ENCODE data around the gene ANAPC13. TPM values are rescaled to one million over a fixed set of nuclear protein-coding genes. Genes with fewer than 3 reads are reported as not detected.

ANAPC13 gene
- total RNA-seq, 1 donor from 2014 or later: 76.4 TPM

DNA sequence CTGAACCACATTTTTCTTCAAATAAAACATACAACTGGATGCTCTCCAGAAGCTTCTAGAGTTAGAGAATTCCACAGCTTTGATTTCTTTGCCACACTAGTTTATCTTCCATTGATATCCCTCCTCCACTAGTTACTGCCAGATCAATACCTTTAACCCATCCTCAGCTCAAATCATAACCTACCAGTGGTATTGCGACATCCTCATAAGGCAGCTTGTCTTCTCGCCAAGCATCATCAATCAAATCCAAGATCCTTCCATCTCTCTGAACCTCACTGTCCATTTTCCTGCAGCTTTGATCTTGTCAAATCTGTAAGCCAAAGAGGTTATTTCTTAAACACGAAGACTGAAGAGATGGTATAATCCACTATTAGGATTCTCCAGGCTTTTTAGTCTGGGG, 3.2 kb downstream of the ANAPC13 start:
- no peak for DNase-seq
- intact Hi-C loops (cut with micrococcal nuclease): no loop called here
- Histone ChIP-seq H3K4me1 (peaks cover 74% of the 10 kb centered on the region), H3K9me3 (replicated peaks) (no peaks in the 10 kb centered on the region), H3K27me3 (ENCODE audit: low read depth) (no peaks in the 10 kb centered on the region), H3K27ac (replicated peaks) (peak overlapping the region; percentile 63), H3K4me3 (no peak overlapping the region), H3K36me3 (peaks cover 37% of the 10 kb centered on the region)
- TF ChIP-seq, protein P1, sequence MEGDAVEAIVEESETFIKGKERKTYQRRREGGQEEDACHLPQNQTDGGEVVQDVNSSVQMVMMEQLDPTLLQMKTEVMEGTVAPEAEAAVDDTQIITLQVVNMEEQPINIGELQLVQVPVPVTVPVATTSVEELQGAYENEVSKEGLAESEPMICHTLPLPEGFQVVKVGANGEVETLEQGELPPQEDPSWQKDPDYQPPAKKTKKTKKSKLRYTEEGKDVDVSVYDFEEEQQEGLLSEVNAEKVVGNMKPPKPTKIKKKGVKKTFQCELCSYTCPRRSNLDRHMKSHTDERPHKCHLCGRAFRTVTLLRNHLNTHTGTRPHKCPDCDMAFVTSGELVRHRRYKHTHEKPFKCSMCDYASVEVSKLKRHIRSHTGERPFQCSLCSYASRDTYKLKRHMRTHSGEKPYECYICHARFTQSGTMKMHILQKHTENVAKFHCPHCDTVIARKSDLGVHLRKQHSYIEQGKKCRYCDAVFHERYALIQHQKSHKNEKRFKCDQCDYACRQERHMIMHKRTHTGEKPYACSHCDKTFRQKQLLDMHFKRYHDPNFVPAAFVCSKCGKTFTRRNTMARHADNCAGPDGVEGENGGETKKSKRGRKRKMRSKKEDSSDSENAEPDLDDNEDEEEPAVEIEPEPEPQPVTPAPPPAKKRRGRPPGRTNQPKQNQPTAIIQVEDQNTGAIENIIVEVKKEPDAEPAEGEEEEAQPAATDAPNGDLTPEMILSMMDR (IDR thresholded peaks at IDR 0.05; ENCODE audit: borderline replicate concordance): no peak

DNA sequence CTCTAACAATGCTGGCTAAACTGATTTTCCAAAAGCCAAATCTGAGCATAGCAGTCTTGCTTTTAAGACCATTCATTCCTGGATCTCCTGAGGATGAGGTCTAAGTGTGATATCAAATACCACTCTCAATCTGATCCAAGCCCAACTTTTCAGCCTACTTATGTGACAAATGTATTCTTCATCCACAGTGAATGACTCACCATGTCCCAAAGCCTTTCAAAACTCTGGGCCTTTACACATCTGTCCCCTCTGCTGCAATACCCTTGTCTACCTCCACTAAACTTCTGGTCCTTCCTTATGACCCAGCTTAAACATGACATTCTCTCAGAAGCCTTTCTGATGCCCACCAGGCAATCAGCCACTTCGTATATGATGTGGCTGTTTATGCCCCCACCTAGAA, 4.6 kb downstream of the ANAPC13 start:
- no peak for DNase-seq
- no peaks in the 10 kb centered on the region for H3K9me3 ChIP-seq (replicated peaks)
- no peak overlapping the region for H3K4me3 ChIP-seq
- TF ChIP-seq, protein P1 (IDR thresholded peaks at IDR 0.05; ENCODE audit: borderline replicate concordance): no peak
- intact Hi-C loops (cut with micrococcal nuclease): no loop called here
- no peak overlapping the region for H3K27ac ChIP-seq (replicated peaks)
- H3K36me3 ChIP-seq: peaks cover 51% of the 10 kb centered on the region
- peaks cover 72% of the 10 kb centered on the region for H3K4me1 ChIP-seq
- no peaks in the 10 kb centered on the region for H3K27me3 ChIP-seq (ENCODE audit: low read depth)

DNA sequence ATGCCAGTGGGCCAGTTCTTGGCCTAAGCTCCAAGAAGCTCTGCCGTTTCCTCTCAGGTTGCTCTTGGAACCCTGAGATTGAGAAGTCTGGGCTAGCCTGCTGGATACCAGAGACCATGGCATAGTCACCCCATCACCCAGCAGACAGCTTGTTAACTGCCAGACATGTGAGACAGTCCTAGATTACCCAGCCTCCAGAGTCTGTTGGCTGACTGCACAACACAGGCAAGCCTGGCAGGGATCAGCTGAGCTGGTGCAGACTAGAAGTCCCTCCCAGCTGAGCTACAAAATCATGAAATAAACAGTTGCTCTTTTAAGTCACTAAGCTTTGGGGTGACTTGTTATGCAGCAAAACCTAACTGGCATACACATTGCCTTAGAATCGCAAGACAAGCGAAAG, 5.2 kb downstream of the ANAPC13 start:
- H3K27me3 ChIP-seq (ENCODE audit: low read depth): no peaks in the 10 kb centered on the region
- peak overlapping the region; percentile 47 for H3K27ac ChIP-seq (replicated peaks)
- peaks cover 75% of the 10 kb centered on the region for H3K4me1 ChIP-seq
- H3K36me3 ChIP-seq: peaks cover 52% of the 10 kb centered on the region
- intact Hi-C loops (cut with micrococcal nuclease): no loop called here
- DNase-seq: no peak
- no peaks in the 10 kb centered on the region for H3K9me3 ChIP-seq (replicated peaks)
- H3K4me3 ChIP-seq: no peak overlapping the region
- TF ChIP-seq, protein P1 (IDR thresholded peaks at IDR 0.05; ENCODE audit: borderline replicate concordance): no peak

DNA sequence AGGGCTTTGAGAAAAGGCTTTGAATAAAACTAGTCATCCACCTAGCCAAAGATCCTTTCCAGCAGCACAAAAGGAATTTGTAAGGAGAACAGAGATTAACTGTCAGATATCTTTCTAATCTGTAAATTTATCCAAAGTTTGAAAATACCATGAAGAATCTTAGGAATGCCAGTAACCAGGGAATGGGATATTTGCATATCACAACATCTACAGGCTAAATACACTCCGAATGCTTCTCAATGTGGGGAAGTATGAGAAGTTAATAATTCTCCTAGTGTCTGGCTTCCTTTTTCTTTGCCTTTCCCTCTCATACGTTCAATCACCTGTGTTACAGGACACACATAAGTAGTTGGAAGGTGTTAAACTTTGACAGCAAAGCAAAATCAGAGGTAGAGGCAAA, 7.8 kb downstream of the ANAPC13 start:
- peak overlapping the region; percentile 66 for H3K27ac ChIP-seq (replicated peaks)
- no peak overlapping the region for H3K4me3 ChIP-seq
- intact Hi-C loops (cut with micrococcal nuclease): loop anchor here (10.0 kb wide), 1 partner anchor 283 kb away; no protein-coding TSS in a partner anchor
- H3K9me3 ChIP-seq (replicated peaks): no peaks in the 10 kb centered on the region
- H3K27me3 ChIP-seq (ENCODE audit: low read depth): no peaks in the 10 kb centered on the region
- TF ChIP-seq, protein P1 (IDR thresholded peaks at IDR 0.05; ENCODE audit: borderline replicate concordance): no peak
- peaks cover 58% of the 10 kb centered on the region for H3K4me1 ChIP-seq
- H3K36me3 ChIP-seq: peaks cover 52% of the 10 kb centered on the region
- no peak for DNase-seq

DNA sequence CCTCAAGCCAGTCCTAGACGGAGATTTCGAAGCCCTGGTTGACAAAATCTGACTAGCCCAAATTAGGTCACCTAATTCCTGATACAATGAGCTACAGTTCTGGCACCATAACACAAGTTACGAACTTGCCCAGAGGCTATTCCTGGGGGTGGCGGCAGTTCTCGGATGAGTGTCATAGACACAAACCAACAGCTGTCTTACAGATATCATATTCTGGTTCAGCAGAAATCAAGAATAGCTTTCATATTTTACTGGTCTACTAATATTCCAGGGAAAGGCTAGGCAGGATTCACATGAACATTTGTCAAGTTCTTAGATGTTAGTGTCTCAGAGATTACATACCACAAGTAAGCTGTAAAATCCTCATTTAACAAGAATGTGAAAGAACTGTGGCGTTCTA, 8.8 kb downstream of the ANAPC13 start:
- Histone ChIP-seq H3K36me3 (peaks cover 47% of the 10 kb centered on the region), H3K4me3 (no peak overlapping the region), H3K27ac (replicated peaks) (peak overlapping the region; percentile 66), H3K27me3 (ENCODE audit: low read depth) (no peaks in the 10 kb centered on the region), H3K4me1 (peaks cover 57% of the 10 kb centered on the region), H3K9me3 (replicated peaks) (no peaks in the 10 kb centered on the region)
- TF ChIP-seq, protein P1 (IDR thresholded peaks at IDR 0.05; ENCODE audit: borderline replicate concordance): no peak
- intact Hi-C loops (cut with micrococcal nuclease): loop anchor here (10.0 kb wide), 1 partner anchor 282 kb away; no protein-coding TSS in a partner anchor
- DNase-seq: peak; percentile 41
